Ovary (tissue), 9 donors: Measurements from ENCODE around the gene COA7. TPM values are rescaled to one million over a fixed set of nuclear protein-coding genes. Genes with fewer than 3 reads are reported as not detected.
A peak's percentile ranks its signal among the peaks of the same experiment; 100 is the strongest.

ENCODE experiments used
- DNase-seq, 5 donors: peaks; one replicate each; pipeline ENCODE4 v3.0.0-alpha.2; 2019 to 2020
- H3K27ac ChIP-seq, 2 donors: fragments of 200-600 bp; one replicate each; pipeline versions ENCODE4 v1.5.1 to v1.8.0; 2019 to 2022
- H3K27me3 ChIP-seq: fragments of 200-600 bp; one replicate; pipeline ENCODE4 v1.8.0; 2022
- H3K36me3 ChIP-seq: fragments of 200-600 bp; sonication (generic); one replicate; pipeline ENCODE4 v1.5.1; 2019
- H3K4me1 ChIP-seq: one replicate; pipeline ENCODE4 v1.8.1; 2013; ENCODE audit warnings: mild to moderate bottlenecking, moderate library complexity; ENCODE audit not compliant: insufficient read depth
- H3K4me3 ChIP-seq: fragments of 200-600 bp; sonication (generic); one replicate; pipeline ENCODE4 v1.5.1; 2017
- H3K9me3 ChIP-seq, 2 donors: fragments of 200-600 bp in 1 of 2; sonication (generic) in 1 of 2; one replicate each; pipeline versions ENCODE4 v1.5.1 to v1.8.1; 2013 to 2019; ENCODE audit warnings: mild to moderate bottlenecking in 1 of 2, moderate library complexity in 1 of 2
- CTCF ChIP-seq, 3 donors: fragments of 450-650 bp in 2 of 3; fragments of 200-600 bp in 1 of 3; IDR thresholded peaks; one replicate each; pipeline versions ENCODE4 v1.5.1 to v1.8.0; 2016 to 2022; ENCODE audit warnings: antibody characterized with exemption in 3 of 3, mild to moderate bottlenecking in 1 of 3
- EP300 ChIP-seq: sonication (generic); formaldehyde crosslinking; IDR thresholded peaks from one replicate; pipeline ENCODE4 v1.6.1; 2017; ENCODE audit warnings: antibody characterized with exemption
- POLR2A ChIP-seq: fragments of 450-650 bp; IDR thresholded peaks from one replicate; pipeline ENCODE4 v1.6.1; 2017; ENCODE audit warnings: antibody characterized with exemption, mild to moderate bottlenecking, moderate library complexity
- WGBS, 3 donors: extraction: QIAGEN DNeasy Blood & Tissue Kit in 1 of 3; methylation state at CpG; one replicate each; pipeline versions ENCODE4 v1.1.5 to v1.1.7; 2013 to 2017; 5-methylcytosine and 5-hydroxymethylcytosine counted together
- intact Hi-C, 4 donors: fragments of 100-400 bp; cut with DNase I; formaldehyde crosslinking; loops; one replicate each; pipeline versions ENCODE4 v1.11.0 to v1.15.1; 2022 to 2023
- polyA plus RNA-seq, 2 donors: library from polyadenylated mRNA; stranded (reverse); fragments of 200-250 nt in 1 of 2; fragments of 350-450 nt in 1 of 2; fragmentation: Illumina TruSeq in 1 of 2; extraction: RNeasy Lipid Tissue Mini Kit (QIAGEN cat#74804) in 1 of 2; gene quantifications; one replicate each; pipeline ENCODE4 v1.2.3, GENCODE V29; 2013 to 2014
- total RNA-seq, 7 donors: library from RNA; depleted of rRNA in 2 of 7; stranded (reverse); fragments of >200 nt in 2 of 7; fragmentation: NEBNext Ultra II Directional in 3 of 7; extraction: Animal tissue kit (Norgen Biotek cat#: 25700) in 3 of 7; gene quantifications; one replicate each; pipeline versions ENCODE4 v1.1.0 to v1.2.4, GENCODE V29; 2016 to 2023
- donor health status: DM: no; HTN: no; CAD: no; lungs with moderate emphysema.
- donor health status: DM: no; HTN: no; CAD: no.
- donor health status: Bipolar disorder and iron deficiency.
- donor health status: DM: yes; HTN: yes; CAD: no.
- donor health status: DM: no; HTN: no; CAD: no.
- donor health status: DM: yes; HTN: yes; CAD: no.

Gene COA7
- total and polyA plus RNA-seq, 9 donors = 3.5 to 27.2 (median 15.1) TPM

- Histone ChIP-seq H3K27ac (no peak overlapping the region), H3K4me3 (peak overlapping the region; percentile 71), H3K9me3 (no peaks in the 10 kb centered on the region), H3K27me3 (no peaks in the 10 kb centered on the region), H3K4me1 (peaks cover 11% of the 10 kb centered on the region), H3K36me3 (no peaks in the 10 kb centered on the region)
- WGBS, 3 donors = 57 to 69% (median 65%) methylated on average over 6 of the region's 6 CpGs
- intact Hi-C loops = no loop called here
- DNase-seq = no peak
- no peak for TF ChIP-seq EP300
- TF ChIP-seq POLR2A = no peak
- TF ChIP-seq CTCF (IDR thresholded peaks at IDR 0.05) = no peak
Measured at GRCh38 chr1:52727956-52728656, 30.0 kb upstream of the COA7 start.

- Histone ChIP-seq H3K36me3 (no peaks in the 10 kb centered on the region), H3K4me1 (peaks cover 11% of the 10 kb centered on the region), H3K27ac (no peak overlapping the region), H3K27me3 (no peaks in the 10 kb centered on the region), H3K9me3 (no peaks in the 10 kb centered on the region), H3K4me3 (peak overlapping the region; percentile 71)
- intact Hi-C loops = no loop called here
- DNase-seq = no peak
- 0% methylated on average over 14 of the region's 14 CpGs for WGBS, 3 donors
- TF ChIP-seq EP300 (no peak), CTCF (IDR thresholded peaks at IDR 0.05) (no peak), POLR2A (no peak)
Measured at GRCh38 chr1:52727114-52727586, 29.0 kb upstream of the COA7 start.

GRCh38 chr1:52726265-52727113 lies 28.3 kb upstream of the COA7 start, which contains the start of gene ZYG11B:
Gene ZYG11B, plus strand, starts transcription at chr1:52726453. Its CDS starts 201 bp downstream, at chr1:52726654.
- peak; percentile 86 to 96 (median 92) for DNase-seq
- 0 to 1% (median 0%) methylated on average over 41 to 59 of the region's 59 CpGs for WGBS, 3 donors
- H3K27me3 ChIP-seq = no peaks in the 10 kb centered on the region
- H3K36me3 ChIP-seq = no peaks in the 10 kb centered on the region
- peaks cover 11% of the 10 kb centered on the region for H3K4me1 ChIP-seq
- H3K9me3 ChIP-seq = no peaks in the 10 kb centered on the region
- TF ChIP-seq EP300 (no peak), CTCF (IDR thresholded peaks at IDR 0.05) (no peak), POLR2A (peak; percentile 68)
- intact Hi-C loops = no loop called here
- peak within 1 kb of the TSS; percentile 59 to 78 for H3K27ac ChIP-seq
- H3K4me3 ChIP-seq = peak within 1 kb of the TSS; percentile 71

GRCh38 chr1:52725903-52726264 lies 27.7 kb upstream of the COA7 start:
- Histone ChIP-seq H3K27ac (no peak overlapping the region), H3K9me3 (no peaks in the 10 kb centered on the region), H3K4me1 (peaks cover 11% of the 10 kb centered on the region), H3K4me3 (peak overlapping the region; percentile 71), H3K27me3 (no peaks in the 10 kb centered on the region), H3K36me3 (no peaks in the 10 kb centered on the region)
- intact Hi-C loops = no loop called here
- 1 to 2% (median 1%) methylated on average over 6 of the region's 6 CpGs for WGBS, 3 donors
- TF ChIP-seq CTCF (IDR thresholded peaks at IDR 0.05) (no peak), EP300 (no peak), POLR2A (no peak)
- no peak for DNase-seq
